Right ventricle myocardium inferior (tissue), 1 donor: ENCODE results near the gene OSBPL9. TPM values are rescaled to one million over a fixed set of nuclear protein-coding genes. Genes with fewer than 3 reads are reported as not detected.

Experiments
- ATAC-seq: fragments of 200-7000 bp; cut with Tn5 transposase; one replicate; pipeline ENCODE4 v1.9.1; 2020; ENCODE audit warnings: mild to moderate bottlenecking, moderate library complexity
- DNase-seq: peaks from one replicate; pipeline ENCODE4 v3.0.0; 2021; ENCODE audit errors: missing footprints
- intact Hi-C: fragments of 100-400 bp; cut with DNase I; formaldehyde crosslinking; loops from one replicate; pipeline ENCODE4 v1.11.0; 2022
- total RNA-seq: library from RNA; stranded (reverse); fragmentation: NEBNext Ultra II Directional; extraction: Animal tissue kit (Norgen Biotek cat#: 25700); gene quantifications from one replicate; pipeline ENCODE4 v1.2.1, GENCODE V29; 2021
- donor health status: DM: no; HTN: yes; CAD: no; lungs with severe emphysema.

The OSBPL9 gene
- total RNA-seq, 1 donor from 2014 or later, result 45.1 TPM

DNA sequence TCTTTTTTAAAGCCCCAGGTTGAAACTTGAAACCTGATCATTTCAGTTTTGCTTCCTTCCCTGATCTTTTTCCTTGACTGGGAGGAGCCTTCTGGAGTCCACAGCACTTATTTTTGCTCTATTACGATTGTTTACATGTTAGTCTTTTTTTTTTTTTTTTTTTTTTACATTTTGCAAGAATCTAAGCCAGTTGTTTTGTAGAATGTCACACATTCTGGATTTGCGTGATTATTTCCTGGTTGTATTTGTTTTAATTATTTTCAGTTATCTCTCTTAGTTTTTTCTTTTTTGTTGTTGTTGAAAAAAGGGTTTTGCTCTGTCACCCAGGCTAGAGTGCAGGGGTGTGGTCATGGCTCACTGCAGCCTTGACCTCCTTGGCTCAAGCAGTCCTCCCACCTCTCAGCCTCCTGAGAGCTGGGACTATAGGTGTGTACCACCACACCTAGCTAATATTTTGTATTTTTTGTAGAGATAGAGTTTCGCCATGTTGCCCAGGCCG, 32.8 kb downstream of the OSBPL9 start:
- DNase-seq, result no peak
- intact Hi-C loops, result no loop called here
- ATAC-seq, result no peak

DNA sequence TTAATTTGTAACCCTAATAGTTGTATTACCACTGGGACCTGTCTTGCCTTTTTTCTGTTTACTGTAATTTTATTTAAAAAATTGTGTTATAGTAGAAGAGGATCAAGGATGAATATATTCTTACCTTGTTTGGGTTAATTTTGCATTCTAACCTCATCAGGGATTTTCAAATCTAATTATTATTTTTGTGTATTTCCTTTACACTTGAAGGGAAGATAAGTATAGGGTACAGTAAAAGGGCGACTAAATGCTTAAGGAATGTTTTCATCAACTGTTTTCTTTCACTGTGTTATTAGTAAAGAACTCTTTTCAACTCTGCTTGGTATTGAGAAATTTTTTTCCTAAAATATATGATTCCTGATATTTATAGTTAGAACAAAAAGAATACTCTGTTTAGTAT, 33.3 kb downstream of the OSBPL9 start:
- no peak for DNase-seq
- no peak for ATAC-seq
- intact Hi-C loops, result no loop called here

DNA sequence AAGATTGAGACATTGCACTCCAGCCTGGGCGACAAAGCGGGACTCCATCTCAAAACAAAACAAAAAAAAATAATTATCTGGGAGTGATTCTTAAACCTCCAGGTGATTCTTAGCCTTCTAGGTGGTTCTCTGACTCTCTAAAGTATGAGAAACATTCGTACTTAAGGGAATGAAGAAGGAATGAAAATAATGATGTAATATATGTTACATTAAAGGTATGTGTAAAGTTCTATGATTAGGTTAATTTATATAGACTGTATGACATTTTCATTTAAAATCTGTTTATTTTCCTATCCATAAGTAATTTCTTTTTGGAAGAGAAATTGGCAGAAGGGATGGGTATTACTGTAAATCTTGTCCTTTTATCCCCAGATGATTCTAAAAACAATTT, 34.7 kb downstream of the OSBPL9 start:
- no peak for DNase-seq
- intact Hi-C loops, result no loop called here
- ATAC-seq, result no peak

DNA sequence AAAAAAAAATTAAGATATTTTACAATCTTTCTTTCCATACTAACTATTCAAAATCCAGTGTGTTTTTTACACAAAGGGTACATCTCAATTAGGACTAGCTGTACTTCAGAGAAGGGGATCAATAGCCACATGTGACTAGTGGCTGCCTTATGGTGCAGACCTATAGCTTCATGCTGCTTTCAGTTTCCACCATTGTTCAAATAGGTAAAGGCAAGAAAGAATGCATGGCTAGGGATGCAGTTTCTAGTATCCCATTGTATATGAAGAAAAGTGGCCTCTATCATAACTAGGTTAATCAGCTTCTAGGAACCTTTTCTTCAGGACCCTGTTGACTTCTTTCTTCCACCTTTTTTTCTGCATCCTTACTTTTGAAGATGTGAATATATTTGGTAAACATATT, 35.7 kb downstream of the OSBPL9 start:
- intact Hi-C loops, result no loop called here
- no peak for ATAC-seq
- DNase-seq, result no peak

DNA sequence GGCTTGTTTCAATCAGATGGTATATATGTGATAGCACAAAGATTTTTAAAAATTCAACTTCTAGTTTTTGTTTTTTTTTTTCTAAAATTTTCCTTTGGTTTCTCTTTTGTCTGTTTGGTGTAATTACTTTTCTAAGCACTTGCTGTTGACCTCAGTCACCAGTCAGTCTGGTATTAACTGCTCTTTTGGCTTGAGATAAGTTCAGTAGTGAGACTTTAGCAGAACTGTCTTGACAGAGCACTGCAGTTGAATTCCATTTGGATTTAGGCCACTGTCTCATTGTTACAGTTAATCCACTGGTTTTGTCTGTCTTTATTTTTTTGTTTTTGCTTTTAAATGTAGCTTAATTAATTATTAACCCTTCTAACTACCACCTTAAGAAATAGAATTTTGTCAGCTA, 36.2 kb downstream of the OSBPL9 start:
- intact Hi-C loops, result no loop called here
- DNase-seq (no peak), ATAC-seq (peak; percentile 44)

DNA sequence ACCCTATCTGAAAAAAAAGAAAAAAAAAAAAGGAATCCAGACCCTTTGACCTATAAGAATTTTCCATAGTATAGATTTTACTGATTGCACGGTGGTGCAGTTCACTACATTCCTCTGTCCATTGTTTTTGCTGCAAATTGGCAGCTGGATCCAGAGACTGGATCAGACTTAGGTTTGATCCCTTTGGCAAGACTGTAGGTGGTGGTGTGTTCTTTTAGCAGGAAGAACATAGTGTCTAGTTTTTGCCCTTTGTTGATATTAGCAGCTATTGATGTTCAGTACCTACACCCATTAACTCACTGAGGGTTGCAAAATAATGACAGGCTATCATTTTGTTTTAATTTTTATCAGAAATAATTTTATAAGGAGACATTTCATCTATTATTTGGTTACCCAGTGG, 37.1 kb downstream of the OSBPL9 start:
- intact Hi-C loops, result no loop called here
- ATAC-seq (no peak), DNase-seq (no peak)

DNA sequence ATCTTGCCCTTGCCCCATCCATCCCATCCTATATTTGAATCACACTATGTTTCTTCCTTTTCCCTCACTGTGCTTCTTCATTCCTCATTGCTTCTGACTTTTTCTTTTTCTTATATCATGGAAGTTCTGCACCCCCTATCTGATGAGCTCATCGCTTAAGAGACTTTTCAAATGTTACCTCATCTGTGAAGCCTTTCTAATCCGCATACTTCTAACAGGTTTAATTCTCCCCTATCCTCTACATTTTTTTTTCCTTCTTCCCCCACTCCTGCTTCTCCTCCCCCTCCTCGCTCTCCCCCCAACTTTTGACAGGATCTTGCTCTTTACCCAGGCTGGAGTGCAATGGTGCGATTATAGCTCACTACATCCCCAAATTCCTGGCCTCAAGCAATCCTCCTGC, 39.5 kb downstream of the OSBPL9 start:
- DNase-seq (no peak), ATAC-seq (no peak)
- intact Hi-C loops, result no loop called here

DNA sequence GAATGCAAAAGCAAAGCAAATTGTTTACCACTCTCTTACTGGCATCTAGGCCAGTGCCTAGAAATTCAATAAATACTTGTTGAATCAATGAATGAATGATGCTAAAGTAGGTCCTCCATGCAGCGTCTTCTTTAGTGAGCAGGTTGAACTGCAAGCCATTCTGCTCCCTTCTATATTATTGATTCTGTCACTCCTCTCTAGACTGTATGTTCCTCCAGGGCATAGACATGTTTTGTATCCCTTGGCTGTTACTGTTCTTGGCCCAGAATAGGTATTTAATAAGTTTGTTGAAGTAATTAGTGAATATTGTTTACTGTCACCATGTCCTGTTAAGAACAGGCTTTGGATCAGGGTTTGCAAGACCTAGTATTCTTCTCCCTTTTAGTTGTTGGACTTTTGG, 43.7 kb downstream of the OSBPL9 start:
- intact Hi-C loops, result loop anchor here (5.0 kb wide), 1 partner anchor 43 kb away; the partner anchor contains the start of gene OSBPL9
- ATAC-seq, result no peak
- DNase-seq, result no peak

DNA sequence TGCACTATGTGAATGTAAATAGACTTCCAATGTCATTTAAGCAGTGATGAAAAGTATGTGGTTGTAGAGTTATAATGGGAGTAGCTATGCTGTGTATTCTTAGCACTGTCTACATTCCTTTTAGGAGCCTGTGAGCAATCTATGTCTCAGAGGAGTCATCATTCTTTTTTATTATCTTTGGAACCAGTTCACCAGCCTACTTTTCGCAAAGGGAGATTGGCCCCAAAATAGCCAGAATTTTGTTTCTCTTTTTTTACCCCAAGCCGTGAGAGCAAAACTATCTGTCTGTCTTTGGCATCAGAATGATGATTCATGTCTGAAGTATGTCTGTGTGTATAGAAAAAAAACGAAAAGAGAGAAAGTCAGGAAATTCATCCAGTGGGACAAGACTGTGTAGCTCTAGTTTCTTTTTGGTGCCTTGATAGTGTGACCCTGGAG, 44.2 kb downstream of the OSBPL9 start:
- intact Hi-C loops, result loop anchor here (5.0 kb wide), 1 partner anchor 44 kb away; the partner anchor contains the start of gene OSBPL9
- ATAC-seq, result peak; percentile 85

DNA sequence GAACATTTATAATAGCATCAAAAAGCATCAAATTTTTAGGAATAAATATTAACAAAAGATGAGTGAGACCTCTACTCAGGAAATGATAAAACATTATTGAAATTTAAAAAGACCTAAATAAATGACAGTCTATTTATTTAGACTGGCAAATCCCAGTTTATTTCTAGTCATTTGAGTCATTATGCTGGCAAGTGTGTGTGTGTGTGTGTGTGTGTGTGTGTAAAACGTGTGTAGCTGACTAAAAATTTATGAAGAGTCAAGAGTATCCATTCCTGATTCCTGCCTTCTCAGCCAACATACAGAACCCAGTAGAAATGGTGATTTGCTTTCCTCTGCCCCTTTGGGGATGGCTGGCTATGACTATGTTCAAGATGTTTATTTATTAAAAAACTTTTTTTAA, 46.2 kb downstream of the OSBPL9 start:
- ATAC-seq (no peak), DNase-seq (no peak)
- intact Hi-C loops, result loop anchor here (5.0 kb wide), 1 partner anchor 46 kb away; the partner anchor contains the start of gene OSBPL9

More for the DNA sequence above, 44.2 kb downstream of the OSBPL9 start:
- no peak for DNase-seq

DNA sequence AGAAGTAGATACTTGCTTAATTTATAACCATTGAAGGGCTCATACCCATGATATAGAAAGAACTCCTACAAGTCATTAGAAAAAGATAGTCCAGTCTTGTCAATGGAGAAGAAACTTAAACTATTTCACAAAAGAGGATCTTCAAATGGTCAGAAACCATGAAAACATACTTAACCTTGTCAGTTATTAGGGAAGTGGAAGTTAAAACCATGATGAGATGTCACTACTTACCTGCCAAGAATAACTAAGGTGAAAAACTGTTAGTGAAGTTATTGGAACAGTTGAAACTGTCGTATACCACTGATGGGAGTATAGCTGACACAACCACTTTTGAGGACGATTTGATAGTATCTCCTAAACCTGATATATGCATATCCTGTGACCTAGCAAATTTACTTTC, 46.8 kb downstream of the OSBPL9 start:
- intact Hi-C loops, result loop anchor here (5.0 kb wide), 1 partner anchor 46 kb away; the partner anchor contains the start of gene OSBPL9
- ATAC-seq, result no peak
- no peak for DNase-seq

DNA sequence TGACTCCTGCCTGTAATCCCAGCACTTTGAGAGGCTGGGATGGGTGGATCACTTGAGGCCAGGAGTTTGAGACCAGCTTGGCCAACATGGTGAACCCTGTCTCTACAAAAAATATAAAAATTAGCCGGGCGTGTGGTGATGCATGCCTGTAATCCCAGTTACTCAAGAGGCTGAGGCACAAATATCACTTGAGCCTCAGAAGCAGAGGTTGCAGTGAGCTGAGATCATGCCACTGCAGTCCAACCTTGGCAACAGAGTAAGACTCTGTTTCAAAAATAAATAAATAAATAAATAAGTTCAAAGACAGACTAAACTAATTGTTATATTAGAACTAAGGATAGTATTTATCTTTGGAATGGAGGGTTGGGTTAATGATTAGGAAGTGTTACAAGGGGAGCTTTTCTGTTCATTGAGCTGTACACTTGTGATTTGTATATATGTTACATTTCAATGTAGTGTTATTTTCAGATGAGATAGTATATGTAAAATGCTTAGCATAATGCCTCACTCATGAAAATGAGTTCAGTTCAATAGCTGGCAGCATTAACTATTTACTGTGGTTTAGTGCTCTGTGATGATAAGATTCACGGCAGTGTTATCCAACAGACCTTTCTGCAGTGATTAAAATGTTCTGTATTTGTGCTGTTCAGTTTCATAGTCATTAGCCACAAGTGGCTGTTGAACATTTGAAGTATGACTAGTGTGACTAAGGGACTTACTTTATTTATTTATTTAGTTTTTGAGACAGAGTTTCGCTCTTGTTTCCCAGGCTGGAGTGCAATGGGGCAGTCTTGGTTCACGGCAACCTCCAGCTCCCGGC, 47.7 kb downstream of the OSBPL9 start:
- intact Hi-C loops, result loop anchor here (5.0 kb wide), 2 partner anchors 47 to 68 kb away; partner anchors contain the start of gene OSBPL9
- no peak for DNase-seq
- peak; percentile 29 for ATAC-seq

DNA sequence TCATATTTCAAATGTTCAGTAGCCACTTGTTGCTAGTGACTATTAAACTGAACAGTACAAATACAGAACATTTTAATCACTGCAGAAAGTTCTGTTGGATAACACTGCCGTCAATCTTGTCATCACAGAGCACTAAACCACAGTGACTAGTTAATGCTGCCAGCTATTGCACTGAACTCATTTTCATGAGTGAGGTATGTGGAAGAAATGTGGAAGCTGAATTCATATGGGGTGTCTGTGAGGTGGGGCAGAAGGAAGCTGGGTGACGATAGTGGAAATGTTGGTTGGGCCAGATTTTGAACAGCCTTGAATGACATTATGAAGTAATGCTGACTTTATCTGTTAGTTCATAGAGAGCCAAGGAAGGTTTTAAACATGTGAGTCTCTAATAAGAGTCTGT, 49.6 kb downstream of the OSBPL9 start:
- DNase-seq, result no peak
- intact Hi-C loops, result loop anchor here (5.0 kb wide), 1 partner anchor 66 kb away; no protein-coding TSS in a partner anchor

DNA sequence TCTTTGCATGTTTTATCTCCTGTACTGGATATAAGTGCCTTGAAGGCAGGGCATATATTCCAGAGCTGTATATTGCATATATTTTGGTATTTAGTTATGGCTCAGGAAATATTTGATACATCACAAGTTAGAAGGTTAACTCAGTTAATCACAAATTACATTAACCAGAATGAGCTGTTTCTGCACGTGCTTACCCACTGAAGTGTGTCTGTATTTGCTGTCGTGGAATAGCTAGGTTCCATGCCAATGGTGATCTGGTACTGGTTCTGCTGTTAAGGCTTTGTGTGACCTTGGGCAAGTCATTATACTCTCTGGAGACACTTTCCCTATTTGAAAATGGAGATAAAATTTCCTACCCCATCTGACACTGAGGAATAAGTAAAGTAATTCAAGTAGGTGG, 50.7 kb downstream of the OSBPL9 start:
- ATAC-seq (no peak), DNase-seq (no peak)
- intact Hi-C loops, result loop anchor here (5.0 kb wide), 1 partner anchor 65 kb away; no protein-coding TSS in a partner anchor

More for the DNA sequence above, 49.6 kb downstream of the OSBPL9 start:
- ATAC-seq, result peak; percentile 83

DNA sequence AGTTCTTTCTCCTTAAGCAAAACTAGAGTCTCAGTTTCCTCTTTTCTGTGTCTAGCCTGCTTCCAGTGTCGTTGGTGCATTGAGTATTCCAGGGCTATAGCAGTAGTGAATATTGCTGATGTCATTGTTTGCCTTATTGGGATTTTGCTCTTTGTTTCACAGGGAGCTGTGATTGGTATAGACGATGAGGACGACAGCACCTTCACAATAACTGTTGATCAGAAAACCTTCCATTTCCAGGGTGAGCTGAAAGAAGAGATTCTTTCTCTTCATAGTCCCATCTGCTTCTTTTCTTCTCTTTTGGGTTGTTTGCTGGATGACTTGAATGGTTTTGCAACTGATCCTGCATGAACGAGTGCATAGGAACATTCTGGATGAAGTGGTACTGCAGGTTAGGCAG, 52.4 kb downstream of the OSBPL9 start:
- ATAC-seq (no peak), DNase-seq (no peak)
- intact Hi-C loops, result loop anchor here (5.0 kb wide), 1 partner anchor 63 kb away; no protein-coding TSS in a partner anchor

DNA sequence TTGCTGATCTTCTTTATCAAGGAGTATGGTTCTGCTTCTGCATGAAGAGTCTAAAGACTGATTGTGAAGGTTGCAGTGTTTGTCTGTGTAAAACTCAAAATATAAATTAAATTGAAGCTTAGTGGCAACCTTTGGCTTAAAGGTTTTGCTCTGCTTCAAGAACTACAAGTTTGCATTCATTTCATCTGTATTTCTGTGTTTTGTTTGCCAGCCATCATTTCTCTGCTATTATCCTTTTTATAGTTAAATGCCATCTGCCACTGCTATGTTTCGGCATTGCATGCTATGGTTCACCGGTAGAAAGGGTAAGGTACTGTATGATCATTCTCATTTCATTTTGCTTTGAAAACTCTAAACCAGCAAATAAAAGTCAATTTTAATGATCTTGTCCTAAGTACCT, 52.9 kb downstream of the OSBPL9 start:
- intact Hi-C loops, result loop anchor here (5.0 kb wide), 1 partner anchor 62 kb away; no protein-coding TSS in a partner anchor
- ATAC-seq (no peak), DNase-seq (no peak)

DNA sequence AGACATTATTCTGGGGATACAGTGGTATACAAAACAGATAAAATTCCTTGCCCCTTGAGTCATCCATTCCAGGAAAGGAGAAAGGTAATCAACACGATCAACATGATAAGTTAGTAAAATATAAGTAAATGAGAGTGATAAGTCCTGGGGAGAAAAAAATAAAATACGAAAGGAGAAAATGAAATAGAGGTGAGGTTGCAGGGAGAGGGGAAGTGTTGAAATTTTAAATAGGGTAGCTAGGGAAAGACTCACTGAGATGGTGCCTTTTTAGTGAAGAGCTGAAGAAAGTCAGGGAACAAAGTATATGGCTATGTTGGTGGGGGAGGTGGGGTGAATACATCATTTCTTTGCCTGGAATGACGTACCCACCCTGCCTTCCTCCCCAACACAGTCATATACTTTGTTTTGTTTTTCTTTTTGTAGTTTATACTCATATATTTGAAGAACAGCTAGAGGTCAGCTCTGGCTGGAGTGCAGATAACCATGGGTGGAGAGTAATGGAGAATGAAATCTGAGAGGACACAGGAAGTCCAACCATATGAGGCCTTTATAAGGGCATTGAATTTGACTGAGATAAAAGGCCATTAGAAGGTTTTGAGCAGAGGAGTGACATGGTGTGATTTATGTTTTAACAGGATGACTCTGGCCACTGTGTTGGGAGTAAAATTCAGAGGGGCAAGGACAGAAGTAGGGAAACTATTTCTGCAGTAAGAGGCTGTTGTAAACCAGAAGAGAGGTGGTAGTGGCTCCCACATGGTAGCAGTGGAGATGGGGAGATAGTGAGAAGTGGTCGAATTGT, 54.8 kb downstream of the OSBPL9 start:
- ATAC-seq (no peak), DNase-seq (no peak)
- intact Hi-C loops, result no loop called here

DNA sequence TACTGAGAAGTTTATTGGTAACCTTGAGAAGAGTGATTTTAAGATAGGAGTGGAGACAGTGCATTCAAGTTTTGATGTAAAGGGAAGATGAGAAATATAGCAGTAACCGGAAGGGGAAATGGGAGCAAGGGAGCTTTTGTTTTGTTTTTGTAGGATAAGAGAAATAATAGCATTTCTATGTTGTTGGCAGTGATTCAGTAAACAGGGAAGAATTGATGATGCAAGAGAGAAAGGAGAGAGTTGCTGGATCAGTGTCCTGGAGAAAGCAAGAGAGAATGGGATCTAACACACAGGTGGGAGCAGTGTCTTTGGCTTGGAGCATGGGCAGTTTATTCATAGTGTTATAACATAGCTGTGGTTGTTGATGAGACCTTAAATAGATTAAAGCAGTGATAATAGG, 56.4 kb downstream of the OSBPL9 start:
- no peak for DNase-seq
- intact Hi-C loops, result no loop called here
- no peak for ATAC-seq

DNA sequence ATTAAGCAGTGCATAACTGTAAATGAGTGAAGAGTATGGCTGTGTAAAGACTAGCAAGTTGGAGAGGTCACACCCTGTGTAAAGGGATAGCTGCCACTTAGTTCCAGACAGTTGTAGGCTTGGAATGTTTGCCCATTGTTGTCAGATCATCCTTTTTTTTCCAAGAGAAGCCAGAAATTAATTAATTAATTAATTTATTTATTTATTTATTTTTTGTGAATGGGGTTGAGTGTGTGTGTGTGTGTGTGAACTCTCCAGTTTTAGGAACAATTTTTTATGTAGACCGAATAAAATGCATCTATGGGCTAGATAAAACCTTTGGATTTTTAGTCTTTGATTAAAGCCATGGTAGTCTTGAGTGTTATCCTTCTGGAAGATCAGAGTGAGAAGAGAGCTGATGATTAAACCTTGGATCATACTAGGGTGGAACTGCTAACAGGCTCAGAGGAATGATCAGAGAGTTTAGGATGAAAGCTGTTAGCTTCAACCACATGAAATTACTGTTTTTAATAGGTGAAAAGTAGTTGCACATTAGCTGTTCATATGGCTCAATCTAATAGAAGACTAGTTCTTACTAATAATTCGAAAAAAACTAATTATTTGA, 58.4 kb downstream of the OSBPL9 start:
- no peak for ATAC-seq
- DNase-seq, result no peak
- intact Hi-C loops, result no loop called here
